Activated CD8-positive, alpha-beta T cell treated with anti-CD3 and anti-CD28 coated beads for 36 hours (primary cell): Measurements from ENCODE around the gene RFC2. TPM values are rescaled to one million over a fixed set of nuclear protein-coding genes. Genes with fewer than 3 reads are reported as not detected.
"Not testable (repeated sequence)": the region's sequence is repeated elsewhere in the genome, so short reads cannot be mapped to it uniquely, and the experiment has no call there.

ENCODE experiments used
- ATAC-seq: fragments of 200-7000 bp; cut with Tn5 transposase; one replicate; pipeline ENCODE4 v1.10.0; 2021; ENCODE audit warnings: mild to moderate bottlenecking, moderate library complexity
- CTCF ChIA-PET: fragments of 350-600 bp; sonication (Branson Sonifier 250); formaldehyde crosslinking; loops from one replicate; lab custom pipeline; 2021; ENCODE audit warnings: antibody characterized with exemption; lab: Charles Lee
- POLR2A ChIA-PET: fragments of 350-600 bp; sonication (Branson Sonifier 250); formaldehyde crosslinking; loops from one replicate; lab custom pipeline; 2021; ENCODE audit warnings: antibody characterized with exemption; lab: Charles Lee
- DNase-seq: peaks from one replicate; pipeline ENCODE4 v3.0.0-alpha.2; 2020
- H3K27ac Mint-ChIP-seq: one replicate; pipeline ENCODE4 v1.8.0; 2021; ENCODE audit warnings: mild to moderate bottlenecking, mixed read lengths
- H3K27me3 Mint-ChIP-seq: one replicate; pipeline ENCODE4 v1.8.0; 2021; ENCODE audit warnings: mixed read lengths
- H3K36me3 Mint-ChIP-seq: one replicate; pipeline ENCODE4 v1.8.0; 2021; ENCODE audit warnings: low read depth, mixed read lengths
- H3K4me1 Mint-ChIP-seq: one replicate; pipeline ENCODE4 v1.8.0; 2021; ENCODE audit warnings: low read depth, mixed read lengths
- H3K4me3 Mint-ChIP-seq: one replicate; pipeline ENCODE4 v1.8.0; 2021; ENCODE audit warnings: mild to moderate bottlenecking, moderate library complexity, mixed read lengths
- H3K9me3 Mint-ChIP-seq: one replicate; pipeline ENCODE4 v1.8.0; 2021; ENCODE audit warnings: mixed read lengths
- CTCF ChIP-seq: fragments of 200-600 bp; IDR thresholded peaks from one replicate; pipeline ENCODE4 v1.8.0; 2022; ENCODE audit warnings: antibody characterized with exemption, mild to moderate bottlenecking
- intact Hi-C: fragments of 100-400 bp; cut with micrococcal nuclease; formaldehyde crosslinking; loops from one replicate; pipeline ENCODE4 v1.10.0; 2022
- total RNA-seq, 2 experiments: library from RNA; stranded (reverse); gene quantifications; one replicate each; pipeline ENCODE4 v1.2.3, GENCODE V29; 2021

RFC2 gene
- total RNA-seq, 2 experiments from 2014 or later, result 90.7 to 91.8 TPM

GRCh38 chr7:74203956-74204618 is 50.1 kb downstream of the RFC2 start:
- DNase-seq (no peak), ATAC-seq (no peak)
- Mint-ChIP-seq H3K4me1 (peaks cover 9% of the 10 kb centered on the region), H3K4me3 (no peak overlapping the region), H3K27me3 (peaks cover 2% of the 10 kb centered on the region), H3K9me3 (no peaks in the 10 kb centered on the region), H3K27ac (no peak overlapping the region), H3K36me3 (peaks cover 5% of the 10 kb centered on the region)
- ChIA-PET CTCF (interaction anchor here (1.3 to 7.0 kb wide), 5 partner anchors 10 to 198 kb away, joined by 3 to 197 read pairs (median 4); no protein-coding TSS in a partner anchor), POLR2A (interaction anchor here (0.6 kb wide), 1 partner anchor 421 kb away, joined by 3 read pairs; no protein-coding TSS in a partner anchor)
- no peak for TF ChIP-seq CTCF
- intact Hi-C loops, result no loop called here

- no peak for ATAC-seq
- Mint-ChIP-seq H3K27ac (no peak overlapping the region), H3K9me3 (no peaks in the 10 kb centered on the region), H3K4me1 (peaks cover 9% of the 10 kb centered on the region), H3K4me3 (no peak overlapping the region), H3K36me3 (peaks cover 6% of the 10 kb centered on the region), H3K27me3 (no peaks in the 10 kb centered on the region)
- CTCF ChIA-PET, result interaction anchor here (1.1 to 7.0 kb wide), 5 partner anchors 9 to 199 kb away, joined by 3 to 197 read pairs (median 6); no protein-coding TSS in a partner anchor
- TF ChIP-seq CTCF, result peak; percentile 30
- POLR2A ChIA-PET, result no interaction called here
- DNase-seq, result no peak
- intact Hi-C loops, result no loop called here
These were observed 51.2 kb downstream of the RFC2 start for GRCh38 chr7:74202841-74203556.

GRCh38 chr7:74199551-74200355 is 54.4 kb downstream of the RFC2 start:
- no peak for TF ChIP-seq CTCF
- Mint-ChIP-seq H3K27ac (peak overlapping the region; percentile 66), H3K4me3 (no peak overlapping the region), H3K4me1 (peaks cover 17% of the 10 kb centered on the region), H3K27me3 (no peaks in the 10 kb centered on the region), H3K9me3 (no peaks in the 10 kb centered on the region), H3K36me3 (peaks cover 26% of the 10 kb centered on the region)
- intact Hi-C loops, result no loop called here
- POLR2A ChIA-PET, result interaction anchor here (0.6 to 2.5 kb wide), 4 partner anchors 10 to 132 kb away, joined by 3 to 11 read pairs (median 4); no protein-coding TSS in a partner anchor
- no peak for DNase-seq
- ATAC-seq, result no peak
- CTCF ChIA-PET, result interaction anchor here (0.9 to 2.5 kb wide), 5 partner anchors 20 to 201 kb away, joined by 3 to 13 read pairs (median 4); no protein-coding TSS in a partner anchor

GRCh38 chr7:74197449-74198124 is 56.6 kb downstream of the RFC2 start:
- no peak overlapping the region for H3K4me3 Mint-ChIP-seq
- peak overlapping the region; percentile 61 for H3K27ac Mint-ChIP-seq

DNA sequence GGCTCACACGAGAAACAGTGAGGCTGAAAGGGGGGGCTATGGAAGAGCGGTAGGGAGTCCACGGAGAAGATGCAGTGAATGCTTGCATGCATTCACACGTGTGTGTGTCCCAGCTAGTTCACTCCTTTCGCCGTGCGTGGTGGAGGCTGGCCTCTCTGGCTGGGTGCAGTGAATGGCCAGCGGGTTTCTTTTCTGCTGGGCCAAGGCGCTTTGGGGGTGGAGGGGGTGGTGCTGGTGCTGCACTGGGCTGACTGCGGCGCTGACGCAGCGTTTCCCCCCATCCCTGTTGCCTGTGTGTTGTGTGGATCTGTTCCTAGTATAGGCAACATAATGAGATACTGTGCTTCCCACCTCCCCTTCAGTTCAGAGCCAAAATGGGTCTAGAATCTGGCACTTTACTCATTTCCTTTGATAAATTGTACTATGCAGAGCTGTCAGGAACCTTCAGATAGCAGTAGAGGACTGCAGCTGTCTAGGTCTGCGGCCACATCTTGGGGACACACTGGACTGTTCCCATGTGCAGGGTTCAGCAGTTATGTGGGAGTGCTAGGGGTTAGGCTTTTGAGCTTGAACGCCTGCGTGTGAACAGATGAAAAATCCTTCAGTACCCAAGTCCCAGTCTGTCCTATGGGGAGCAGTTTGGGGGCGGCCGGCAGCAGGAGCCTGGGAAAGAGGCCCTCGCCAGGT is 58.1 kb downstream of the RFC2 start:
- H3K27me3 Mint-ChIP-seq, H3K9me3 Mint-ChIP-seq, CTCF ChIA-PET, H3K4me3 Mint-ChIP-seq, intact Hi-C loops, ATAC-seq, DNase-seq: not testable (repeated sequence)
- peaks cover 24% of the 10 kb centered on the region for H3K4me1 Mint-ChIP-seq
- POLR2A ChIA-PET, result interaction anchor here (1.7 to 1.8 kb wide), 2 partner anchors 10 to 12 kb away, joined by 4 read pairs; no protein-coding TSS in a partner anchor
- H3K27ac Mint-ChIP-seq, result peak overlapping the region; percentile 38
- H3K36me3 Mint-ChIP-seq, result peaks cover 51% of the 10 kb centered on the region

More at GRCh38 chr7:74197449-74198124, 56.6 kb downstream of the RFC2 start:
- DNase-seq (no peak), ATAC-seq (no peak)
- CTCF ChIA-PET, result interaction anchor here (0.9 to 2.5 kb wide), 4 partner anchors 9 to 203 kb away, joined by 3 to 15 read pairs (median 6); no protein-coding TSS in a partner anchor
- no peak for TF ChIP-seq CTCF
- Mint-ChIP-seq H3K9me3 (no peaks in the 10 kb centered on the region), H3K27me3 (no peaks in the 10 kb centered on the region), H3K4me1 (peaks cover 26% of the 10 kb centered on the region), H3K36me3 (peaks cover 42% of the 10 kb centered on the region)
- intact Hi-C loops, result no loop called here
- POLR2A ChIA-PET, result interaction anchor here (1.7 to 2.5 kb wide), 4 partner anchors 9 to 23 kb away, joined by 4 to 11 read pairs (median 7); partner anchors contain the start of gene EIF4H

- H3K4me3 Mint-ChIP-seq, H3K9me3 Mint-ChIP-seq, CTCF ChIA-PET, intact Hi-C loops, H3K27me3 Mint-ChIP-seq: not testable (repeated sequence)
- peaks cover 24% of the 10 kb centered on the region for H3K4me1 Mint-ChIP-seq
- peaks cover 56% of the 10 kb centered on the region for H3K36me3 Mint-ChIP-seq
- peak overlapping the region; percentile 83 for H3K27ac Mint-ChIP-seq
- ATAC-seq (peak; percentile 62), DNase-seq (peak; percentile 46)
- POLR2A ChIA-PET, result interaction anchor here (1.0 to 3.2 kb wide), 6 partner anchors 11 to 112 kb away, joined by 4 to 23 read pairs (median 6); partner anchors contain the start of gene LIMK1
These were observed 58.9 kb downstream of the RFC2 start for GRCh38 chr7:74195139-74195860.
